Measurements from ENCODE around the gene CIDEA.

DNA sequence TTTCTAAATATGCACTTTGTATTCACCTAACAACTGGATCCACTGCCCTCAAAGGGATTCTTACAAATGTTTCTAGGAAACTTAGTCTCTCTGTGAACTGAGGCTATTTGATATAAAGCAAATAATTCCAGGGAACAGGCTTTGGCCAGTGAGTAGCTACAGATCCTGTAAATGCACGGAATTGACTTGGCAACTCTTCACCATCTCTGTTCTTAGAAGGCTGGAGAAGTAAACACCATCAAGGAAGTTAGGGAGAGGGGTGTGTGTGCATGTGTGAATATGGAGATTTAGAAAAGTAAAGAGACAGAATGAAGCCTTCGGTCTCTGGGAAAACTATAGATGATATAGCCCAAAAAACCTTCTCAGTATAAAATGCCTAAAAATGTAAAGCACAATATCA is 10.7 kb downstream of the CIDEA start:
- no peak for TF ChIP-seq POLR2A (IDR thresholded peaks at IDR 0.05)
- TF ChIP-seq EP300 (IDR thresholded peaks at IDR 0.05) = no peak
- TF ChIP-seq, protein P1, sequence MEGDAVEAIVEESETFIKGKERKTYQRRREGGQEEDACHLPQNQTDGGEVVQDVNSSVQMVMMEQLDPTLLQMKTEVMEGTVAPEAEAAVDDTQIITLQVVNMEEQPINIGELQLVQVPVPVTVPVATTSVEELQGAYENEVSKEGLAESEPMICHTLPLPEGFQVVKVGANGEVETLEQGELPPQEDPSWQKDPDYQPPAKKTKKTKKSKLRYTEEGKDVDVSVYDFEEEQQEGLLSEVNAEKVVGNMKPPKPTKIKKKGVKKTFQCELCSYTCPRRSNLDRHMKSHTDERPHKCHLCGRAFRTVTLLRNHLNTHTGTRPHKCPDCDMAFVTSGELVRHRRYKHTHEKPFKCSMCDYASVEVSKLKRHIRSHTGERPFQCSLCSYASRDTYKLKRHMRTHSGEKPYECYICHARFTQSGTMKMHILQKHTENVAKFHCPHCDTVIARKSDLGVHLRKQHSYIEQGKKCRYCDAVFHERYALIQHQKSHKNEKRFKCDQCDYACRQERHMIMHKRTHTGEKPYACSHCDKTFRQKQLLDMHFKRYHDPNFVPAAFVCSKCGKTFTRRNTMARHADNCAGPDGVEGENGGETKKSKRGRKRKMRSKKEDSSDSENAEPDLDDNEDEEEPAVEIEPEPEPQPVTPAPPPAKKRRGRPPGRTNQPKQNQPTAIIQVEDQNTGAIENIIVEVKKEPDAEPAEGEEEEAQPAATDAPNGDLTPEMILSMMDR (IDR thresholded peaks at IDR 0.05) = no peak
- TF ChIP-seq POLR2AphosphoS5 (IDR thresholded peaks at IDR 0.05) = no peak

Measured in gastroesophageal sphincter (tissue), 3 donors.